ENCODE measurements around the gene TMUB1. TPM values are rescaled to one million over a fixed set of nuclear protein-coding genes. Genes with fewer than 3 reads are reported as not detected.

TMUB1 gene
- total and polyA plus RNA-seq, 9 of the 15 experiments (the other 6 are each of a cell fraction or from before 2014, with no cell fraction given) = 0.14 to 241 (median 74.1) TPM

GRCh38 chr7:151082141-151083070, 887 bp downstream of the TMUB1 start (continued):
- TF ChIP-seq ZFPM2 (CRISPR knock-in tag; IDR thresholded peaks at IDR 0.05) (no peak), HMG20A (CRISPR knock-in tag; conservative IDR thresholded peaks at IDR 0.05) (no peak), HOXB6 (CRISPR knock-in tag; IDR thresholded peaks at IDR 0.05; ENCODE audit: borderline replicate concordance) (no peak), ZC3H4 (CRISPR knock-in tag; IDR thresholded peaks at IDR 0.05; ENCODE audit: borderline replicate concordance) (no peak), ZNF212 (CRISPR knock-in tag; IDR thresholded peaks at IDR 0.05) (no peak), MXD1 (CRISPR knock-in tag; IDR thresholded peaks at IDR 0.05; ENCODE audit: borderline replicate concordance, poor library complexity, severe bottlenecking) (no peak), SNRNP70 (optimal IDR thresholded peaks at IDR 0.05; ENCODE audit: low read depth, low read length) (no peak), NCOA6 (IDR thresholded peaks at IDR 0.05) (no peak), EHMT2 (IDR thresholded peaks at IDR 0.05) (no peak), CBX3 (IDR thresholded peaks at IDR 0.05; ENCODE audit: borderline replicate concordance in 1 of 2, low read length in 2 of 2) (peak in 1 of 2 experiments; percentile 16; a peak in 1 of 3 replicates), NFE2L1 (tag; IDR thresholded peaks at IDR 0.05; ENCODE audit: borderline replicate concordance, low read depth) (no peak), SRSF3 (IDR thresholded peaks at IDR 0.05; ENCODE audit: insufficient read depth, low read length) (0 out of 2 replicates have a peak, but pooled peaks have one; percentile 24), NCOA1 (IDR thresholded peaks at IDR 0.05; ENCODE audit: low read depth) (peak; percentile 59; the same call in 1 of the 2 replicates), ZNF121 (CRISPR knock-in tag; conservative IDR thresholded peaks at IDR 0.05) (no peak), TCF7 (IDR thresholded peaks at IDR 0.05; ENCODE audit: borderline replicate concordance) (no peak), MYNN (IDR thresholded peaks at IDR 0.05) (no peak), MYNN (CRISPR knock-in tag; IDR thresholded peaks at IDR 0.05) (no peak), BRCA1 (IDR thresholded peaks at IDR 0.05) (no peak), BRCA1 (CRISPR knock-in tag; IDR thresholded peaks at IDR 0.05) (no peak)
- TF ChIP-seq, protein P1, sequence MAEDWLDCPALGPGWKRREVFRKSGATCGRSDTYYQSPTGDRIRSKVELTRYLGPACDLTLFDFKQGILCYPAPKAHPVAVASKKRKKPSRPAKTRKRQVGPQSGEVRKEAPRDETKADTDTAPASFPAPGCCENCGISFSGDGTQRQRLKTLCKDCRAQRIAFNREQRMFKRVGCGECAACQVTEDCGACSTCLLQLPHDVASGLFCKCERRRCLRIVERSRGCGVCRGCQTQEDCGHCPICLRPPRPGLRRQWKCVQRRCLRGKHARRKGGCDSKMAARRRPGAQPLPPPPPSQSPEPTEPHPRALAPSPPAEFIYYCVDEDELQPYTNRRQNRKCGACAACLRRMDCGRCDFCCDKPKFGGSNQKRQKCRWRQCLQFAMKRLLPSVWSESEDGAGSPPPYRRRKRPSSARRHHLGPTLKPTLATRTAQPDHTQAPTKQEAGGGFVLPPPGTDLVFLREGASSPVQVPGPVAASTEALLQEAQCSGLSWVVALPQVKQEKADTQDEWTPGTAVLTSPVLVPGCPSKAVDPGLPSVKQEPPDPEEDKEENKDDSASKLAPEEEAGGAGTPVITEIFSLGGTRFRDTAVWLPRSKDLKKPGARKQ (CRISPR knock-in tag; IDR thresholded peaks at IDR 0.05) = no peak
- TF ChIP-seq, protein P2, sequence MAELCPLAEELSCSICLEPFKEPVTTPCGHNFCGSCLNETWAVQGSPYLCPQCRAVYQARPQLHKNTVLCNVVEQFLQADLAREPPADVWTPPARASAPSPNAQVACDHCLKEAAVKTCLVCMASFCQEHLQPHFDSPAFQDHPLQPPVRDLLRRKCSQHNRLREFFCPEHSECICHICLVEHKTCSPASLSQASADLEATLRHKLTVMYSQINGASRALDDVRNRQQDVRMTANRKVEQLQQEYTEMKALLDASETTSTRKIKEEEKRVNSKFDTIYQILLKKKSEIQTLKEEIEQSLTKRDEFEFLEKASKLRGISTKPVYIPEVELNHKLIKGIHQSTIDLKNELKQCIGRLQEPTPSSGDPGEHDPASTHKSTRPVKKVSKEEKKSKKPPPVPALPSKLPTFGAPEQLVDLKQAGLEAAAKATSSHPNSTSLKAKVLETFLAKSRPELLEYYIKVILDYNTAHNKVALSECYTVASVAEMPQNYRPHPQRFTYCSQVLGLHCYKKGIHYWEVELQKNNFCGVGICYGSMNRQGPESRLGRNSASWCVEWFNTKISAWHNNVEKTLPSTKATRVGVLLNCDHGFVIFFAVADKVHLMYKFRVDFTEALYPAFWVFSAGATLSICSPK (IDR thresholded peaks at IDR 0.05; ENCODE audit: borderline replicate concordance) = peak; percentile 87; the same call in 1 of the 2 replicates
- TF ChIP-seq, protein P3, sequence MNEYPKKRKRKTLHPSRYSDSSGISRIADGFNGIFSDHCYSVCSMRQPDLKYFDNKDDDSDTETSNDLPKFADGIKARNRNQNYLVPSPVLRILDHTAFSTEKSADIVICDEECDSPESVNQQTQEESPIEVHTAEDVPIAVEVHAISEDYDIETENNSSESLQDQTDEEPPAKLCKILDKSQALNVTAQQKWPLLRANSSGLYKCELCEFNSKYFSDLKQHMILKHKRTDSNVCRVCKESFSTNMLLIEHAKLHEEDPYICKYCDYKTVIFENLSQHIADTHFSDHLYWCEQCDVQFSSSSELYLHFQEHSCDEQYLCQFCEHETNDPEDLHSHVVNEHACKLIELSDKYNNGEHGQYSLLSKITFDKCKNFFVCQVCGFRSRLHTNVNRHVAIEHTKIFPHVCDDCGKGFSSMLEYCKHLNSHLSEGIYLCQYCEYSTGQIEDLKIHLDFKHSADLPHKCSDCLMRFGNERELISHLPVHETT (CRISPR knock-in tag; conservative IDR thresholded peaks at IDR 0.05 in 1 of 2, IDR thresholded peaks at IDR 0.05 in 1 of 2) = no peak; a peak in 2 of 4 replicates

Data from K562 (cell line).